HL-60 (cell line): ENCODE data around the gene KLK11.

Experiments used
- DNase-seq, 2 experiments: peaks; one replicate each; pipeline ENCODE4 v3.0.0-alpha.2; 2010 to 2020; ENCODE audit warnings: low read depth in 1 of 2, low spot score in 1 of 2
- H3K27ac ChIP-seq: fragments of 250-450 bp; sonication (Bioruptor Pico); replicated peaks from 2 replicates; pipeline ENCODE4 v1.5.1; 2020; ENCODE audit warnings: mild to moderate bottlenecking, moderate library complexity
- H3K27me3 ChIP-seq: fragments of 250-450 bp; sonication (Bioruptor Pico); 2 replicates; pipeline ENCODE4 v1.5.1; 2021; ENCODE audit warnings: mild to moderate bottlenecking, moderate library complexity; ENCODE audit not compliant: insufficient read depth, poor library complexity, severe bottlenecking
- H3K4me3 ChIP-seq: replicated peaks from 2 replicates; pipeline ENCODE4 v1.5.1; 2011; ENCODE audit warnings: mild to moderate bottlenecking, control low read depth, low read length; ENCODE audit not compliant: insufficient read depth
- GABPA ChIP-seq: IDR thresholded peaks from 2 replicates; pipeline ENCODE4 v1.6.1; 2012; ENCODE audit warnings: low read depth
- POLR2AphosphoS5 ChIP-seq: IDR thresholded peaks from 2 replicates; pipeline ENCODE4 v1.6.1; 2012; ENCODE audit warnings: low read depth
- SPI1 ChIP-seq: IDR thresholded peaks from 2 replicates; pipeline ENCODE4 v1.6.1; 2012; ENCODE audit warnings: low read depth, mild to moderate bottlenecking, borderline replicate concordance
- TF ChIP-seq, protein P1 (sequence below): IDR thresholded peaks from 2 replicates; pipeline ENCODE4 v1.6.1; 2012; ENCODE audit warnings: low read depth; ENCODE audit not compliant: insufficient replicate concordance
- TF ChIP-seq, protein P2 (sequence below): IDR thresholded peaks from one replicate; pipeline ENCODE4 v1.5.1; 2011; ENCODE audit warnings: low read length, control low read depth, inconsistent platforms; ENCODE audit not compliant: insufficient read depth

The KLK11 gene

DNA sequence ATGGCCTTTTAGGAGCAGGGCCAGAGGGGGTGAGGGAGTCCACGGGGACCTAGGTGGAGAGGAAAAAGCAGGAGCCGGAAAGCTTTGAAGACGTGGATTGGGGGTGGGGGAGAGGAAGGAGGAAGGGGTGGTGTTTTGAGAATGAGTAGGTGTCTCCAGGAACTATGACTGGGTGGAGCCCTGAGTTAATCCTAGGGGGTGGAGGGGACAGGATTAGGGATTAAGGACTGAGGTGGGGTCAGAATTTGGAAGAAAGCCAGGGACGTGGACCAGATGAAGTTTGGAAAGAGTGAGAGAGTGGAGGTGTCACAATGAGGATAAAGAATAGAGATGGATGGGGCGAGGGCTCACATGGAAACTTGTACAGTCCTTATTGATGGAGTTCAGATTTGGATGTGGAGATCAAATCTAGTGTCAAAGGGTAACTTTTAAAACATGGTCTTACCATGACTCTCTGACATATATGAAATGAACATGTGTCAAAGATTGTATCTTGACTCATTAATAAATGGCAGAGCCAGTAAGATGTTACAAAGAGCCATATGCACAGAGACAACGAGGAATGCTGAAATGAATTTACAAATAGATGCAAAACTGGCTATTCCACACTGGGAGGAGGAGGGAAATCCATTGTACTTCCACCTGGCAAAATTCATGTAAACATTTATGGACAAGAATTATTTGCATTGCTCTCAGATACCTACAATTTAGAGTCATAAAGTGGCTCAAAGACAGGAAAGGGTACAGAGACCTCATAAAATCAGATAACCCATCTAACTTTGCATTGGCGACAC, 40.2 kb upstream of the KLK11 start:
- peaks cover 17% of the 10 kb centered on the region for H3K27me3 ChIP-seq
- H3K4me3 ChIP-seq = no peak overlapping the region
- H3K27ac ChIP-seq = no peak overlapping the region
- DNase-seq = no peak
- TF ChIP-seq, protein P1, sequence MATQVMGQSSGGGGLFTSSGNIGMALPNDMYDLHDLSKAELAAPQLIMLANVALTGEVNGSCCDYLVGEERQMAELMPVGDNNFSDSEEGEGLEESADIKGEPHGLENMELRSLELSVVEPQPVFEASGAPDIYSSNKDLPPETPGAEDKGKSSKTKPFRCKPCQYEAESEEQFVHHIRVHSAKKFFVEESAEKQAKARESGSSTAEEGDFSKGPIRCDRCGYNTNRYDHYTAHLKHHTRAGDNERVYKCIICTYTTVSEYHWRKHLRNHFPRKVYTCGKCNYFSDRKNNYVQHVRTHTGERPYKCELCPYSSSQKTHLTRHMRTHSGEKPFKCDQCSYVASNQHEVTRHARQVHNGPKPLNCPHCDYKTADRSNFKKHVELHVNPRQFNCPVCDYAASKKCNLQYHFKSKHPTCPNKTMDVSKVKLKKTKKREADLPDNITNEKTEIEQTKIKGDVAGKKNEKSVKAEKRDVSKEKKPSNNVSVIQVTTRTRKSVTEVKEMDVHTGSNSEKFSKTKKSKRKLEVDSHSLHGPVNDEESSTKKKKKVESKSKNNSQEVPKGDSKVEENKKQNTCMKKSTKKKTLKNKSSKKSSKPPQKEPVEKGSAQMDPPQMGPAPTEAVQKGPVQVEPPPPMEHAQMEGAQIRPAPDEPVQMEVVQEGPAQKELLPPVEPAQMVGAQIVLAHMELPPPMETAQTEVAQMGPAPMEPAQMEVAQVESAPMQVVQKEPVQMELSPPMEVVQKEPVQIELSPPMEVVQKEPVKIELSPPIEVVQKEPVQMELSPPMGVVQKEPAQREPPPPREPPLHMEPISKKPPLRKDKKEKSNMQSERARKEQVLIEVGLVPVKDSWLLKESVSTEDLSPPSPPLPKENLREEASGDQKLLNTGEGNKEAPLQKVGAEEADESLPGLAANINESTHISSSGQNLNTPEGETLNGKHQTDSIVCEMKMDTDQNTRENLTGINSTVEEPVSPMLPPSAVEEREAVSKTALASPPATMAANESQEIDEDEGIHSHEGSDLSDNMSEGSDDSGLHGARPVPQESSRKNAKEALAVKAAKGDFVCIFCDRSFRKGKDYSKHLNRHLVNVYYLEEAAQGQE = no peak
- TF ChIP-seq SPI1 (no peak), GABPA (no peak), POLR2AphosphoS5 (no peak)
- TF ChIP-seq, protein P2, sequence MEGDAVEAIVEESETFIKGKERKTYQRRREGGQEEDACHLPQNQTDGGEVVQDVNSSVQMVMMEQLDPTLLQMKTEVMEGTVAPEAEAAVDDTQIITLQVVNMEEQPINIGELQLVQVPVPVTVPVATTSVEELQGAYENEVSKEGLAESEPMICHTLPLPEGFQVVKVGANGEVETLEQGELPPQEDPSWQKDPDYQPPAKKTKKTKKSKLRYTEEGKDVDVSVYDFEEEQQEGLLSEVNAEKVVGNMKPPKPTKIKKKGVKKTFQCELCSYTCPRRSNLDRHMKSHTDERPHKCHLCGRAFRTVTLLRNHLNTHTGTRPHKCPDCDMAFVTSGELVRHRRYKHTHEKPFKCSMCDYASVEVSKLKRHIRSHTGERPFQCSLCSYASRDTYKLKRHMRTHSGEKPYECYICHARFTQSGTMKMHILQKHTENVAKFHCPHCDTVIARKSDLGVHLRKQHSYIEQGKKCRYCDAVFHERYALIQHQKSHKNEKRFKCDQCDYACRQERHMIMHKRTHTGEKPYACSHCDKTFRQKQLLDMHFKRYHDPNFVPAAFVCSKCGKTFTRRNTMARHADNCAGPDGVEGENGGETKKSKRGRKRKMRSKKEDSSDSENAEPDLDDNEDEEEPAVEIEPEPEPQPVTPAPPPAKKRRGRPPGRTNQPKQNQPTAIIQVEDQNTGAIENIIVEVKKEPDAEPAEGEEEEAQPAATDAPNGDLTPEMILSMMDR = no peak

DNA sequence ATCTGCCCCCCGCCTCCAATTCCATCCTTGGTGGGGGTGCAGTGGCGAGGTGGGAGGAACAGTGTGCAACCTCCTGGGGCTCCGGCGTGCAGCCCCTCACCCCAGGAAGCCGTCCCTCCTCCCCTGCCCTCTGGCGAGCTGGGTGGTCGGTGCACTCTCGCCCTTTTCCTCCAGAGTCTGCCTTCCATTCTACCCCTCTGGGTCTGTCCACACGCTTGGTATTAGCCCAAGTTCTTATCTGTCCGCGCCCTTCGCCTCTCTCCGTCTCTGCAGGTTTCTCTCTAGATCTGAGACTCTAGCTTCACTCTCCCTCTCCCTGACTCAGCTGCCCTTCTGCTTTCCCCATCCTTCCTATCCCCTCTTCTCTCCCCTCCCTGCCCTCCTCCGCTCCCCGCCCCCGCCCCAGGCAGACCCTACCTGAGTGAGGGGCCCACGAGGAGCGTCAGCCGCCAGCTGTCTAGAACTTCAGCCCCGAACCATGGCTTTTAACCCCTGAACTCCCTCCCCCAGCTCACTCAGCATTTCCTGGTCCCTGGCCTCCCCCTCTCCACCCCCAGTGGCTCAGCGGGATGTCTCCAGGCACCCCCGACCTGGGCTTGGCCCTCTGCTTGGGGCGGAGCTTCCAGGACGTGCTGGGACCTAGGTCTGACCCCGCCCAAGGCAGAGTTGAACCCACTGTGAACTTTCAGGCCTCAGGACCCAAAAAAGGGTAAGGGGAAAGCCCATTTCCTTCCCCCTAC, 39.0 kb upstream of the KLK11 start:
- Histone ChIP-seq H3K27me3 (peaks cover 17% of the 10 kb centered on the region), H3K27ac (no peak overlapping the region), H3K4me3 (no peak overlapping the region)
- DNase-seq = no peak
- no peak for TF ChIP-seq GABPA
- TF ChIP-seq SPI1 = no peak
- TF ChIP-seq, protein P1 = no peak
- TF ChIP-seq, protein P2 = no peak
- TF ChIP-seq POLR2AphosphoS5 = no peak

DNA sequence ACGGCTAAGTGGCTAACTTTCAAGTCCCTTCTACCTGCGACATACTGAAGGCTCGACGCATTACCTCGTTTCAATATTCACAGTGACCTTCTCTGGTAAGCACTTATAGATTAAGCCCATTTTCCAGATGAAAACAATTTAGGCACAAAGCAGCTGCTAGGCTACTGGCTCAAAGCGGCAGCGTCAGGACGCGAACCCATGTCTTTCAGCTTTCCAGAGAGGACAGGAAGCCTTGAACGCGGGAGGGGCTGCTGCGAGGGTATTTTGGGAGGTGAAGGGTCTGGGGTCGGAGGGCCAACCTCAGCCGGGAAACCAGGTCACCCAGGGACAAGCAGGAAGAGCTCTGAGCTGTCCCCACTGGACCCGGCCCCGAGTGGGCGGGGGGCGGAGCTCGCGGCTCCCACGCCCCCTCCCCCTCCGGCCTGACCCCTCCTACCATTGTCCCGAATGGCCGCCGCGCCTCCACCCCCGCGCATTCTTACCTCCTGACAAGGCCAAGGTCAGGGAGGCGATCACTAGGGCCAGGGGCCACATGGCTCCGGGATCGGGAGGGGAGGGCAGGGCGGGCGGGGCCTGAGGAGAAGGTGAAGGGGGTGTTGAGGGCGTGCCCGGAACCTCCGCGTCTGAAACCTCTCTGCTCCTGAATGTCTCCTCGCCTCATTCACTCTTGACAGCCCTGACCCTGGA, 38.3 kb upstream of the KLK11 start, which contains the start of gene KLK13:
Gene KLK13, minus strand, starts transcription at position 559 of the 687 bp plus-strand sequence. Its CDS starts 25 bp downstream, at position 534.
- H3K27ac ChIP-seq = no peak within 1 kb of the TSS
- H3K27me3 ChIP-seq = peaks cover 17% of the 10 kb centered on the region
- no peak for DNase-seq
- TF ChIP-seq POLR2AphosphoS5 (no peak), GABPA (no peak), SPI1 (no peak)
- TF ChIP-seq, protein P2 = no peak
- TF ChIP-seq, protein P1 = no peak
- no peak within 1 kb of the TSS for H3K4me3 ChIP-seq
